GM19395 (cell line): ENCODE measurements around the gene ATP6V1C2.
A peak's percentile ranks its signal among the peaks of the same experiment; 100 is the strongest.

Experiments used
- ATAC-seq: cut with Tn5 transposase; IDR thresholded peaks from one replicate; pipeline ENCODE4 v1.9.1; 2021; ENCODE audit warnings: mild to moderate bottlenecking, moderate library complexity; ENCODE audit not compliant: unreplicated experiment

ATP6V1C2 gene

GRCh38 chr2:10832203-10832936 is 110.9 kb downstream of the ATP6V1C2 start:
- peak; percentile 86 for ATAC-seq

GRCh38 chr2:10833021-10833420 is 111.6 kb downstream of the ATP6V1C2 start:
- ATAC-seq, result no peak

GRCh38 chr2:10834068-10834655 is 112.7 kb downstream of the ATP6V1C2 start:
- no peak for ATAC-seq
